Left ventricle myocardium superior (tissue), 1 donor: ENCODE data around the gene TMEM139. TPM values are rescaled to one million over a fixed set of nuclear protein-coding genes. Genes with fewer than 3 reads are reported as not detected.

ENCODE experiments used
- ATAC-seq: fragments of 200-7000 bp; cut with Tn5 transposase; one replicate; pipeline ENCODE4 v1.9.1; 2020; ENCODE audit warnings: mild to moderate bottlenecking, moderate library complexity
- DNase-seq: peaks from one replicate; pipeline ENCODE4 v3.0.0-alpha.2; 2020
- intact Hi-C: fragments of 100-400 bp; cut with micrococcal nuclease; formaldehyde crosslinking; loops from one replicate; pipeline ENCODE4 v1.11.0; 2022
- long read RNA-seq: library from polyadenylated mRNA; unstranded; transcript quantifications from one replicate; pipeline ENCODE4 v2.0.0, GENCODE V29; 2021
- total RNA-seq: library from RNA; stranded (reverse); fragmentation: NEBNext Ultra II Directional; extraction: Animal tissue kit (Norgen Biotek cat#: 25700); gene quantifications from one replicate; pipeline ENCODE4 v1.2.1, GENCODE V29; 2021
- donor health status: DM: no; HTN: yes; CAD: no; lungs with severe emphysema.

The TMEM139 gene
- total RNA-seq, result 20.3 TPM
- long read RNA-seq, partial matches to known transcripts, result 1 of 9 reads
- long read RNA-seq, other reads (novel, unspliced or antisense), result 3 of 9 reads

- DNase-seq (peak; percentile 40), ATAC-seq (peak; percentile 45)
- intact Hi-C loops, result no loop called here
Observed at GRCh38 chr7:143284591-143285469, at the start of gene TMEM139. TMEM139 (plus strand) TSS chr7:143284958; CDS start chr7:143285958, 1,000 bp downstream.

GRCh38 chr7:143235561-143235960, 49.2 kb upstream of the TMEM139 start:
- DNase-seq (no peak), ATAC-seq (no peak)
- intact Hi-C loops, result no loop called here

GRCh38 chr7:143236408-143236990, 48.3 kb upstream of the TMEM139 start:
- ATAC-seq (no peak), DNase-seq (no peak)
- intact Hi-C loops, result no loop called here

- intact Hi-C loops, result no loop called here
- DNase-seq (no peak), ATAC-seq (no peak)
Observed at GRCh38 chr7:143237366-143237765, 47.4 kb upstream of the TMEM139 start.

- DNase-seq, result no peak
- no peak for ATAC-seq
- intact Hi-C loops, result no loop called here
Observed at GRCh38 chr7:143238289-143238980, 46.3 kb upstream of the TMEM139 start.

- intact Hi-C loops, result loop anchor here (5.0 to 10.0 kb wide), 2 partner anchors 67 to 175 kb away; no protein-coding TSS in a partner anchor
- no peak for DNase-seq
- ATAC-seq, result peak; percentile 51
Observed at GRCh38 chr7:143239813-143240212, 44.9 kb upstream of the TMEM139 start.

GRCh38 chr7:143240291-143241168, 44.2 kb upstream of the TMEM139 start:
- intact Hi-C loops, result loop anchor here (5.0 to 10.0 kb wide), 2 partner anchors 67 to 174 kb away; no protein-coding TSS in a partner anchor
- ATAC-seq (peak; percentile 93), DNase-seq (peak; percentile 48)

- ATAC-seq, result no peak
- DNase-seq, result no peak
- intact Hi-C loops, result loop anchor here (5.0 to 10.0 kb wide), 2 partner anchors 65 to 172 kb away; no protein-coding TSS in a partner anchor
Observed at GRCh38 chr7:143242306-143242705, 42.5 kb upstream of the TMEM139 start.

- ATAC-seq (no peak), DNase-seq (no peak)
- intact Hi-C loops, result loop anchor here (5.0 to 10.0 kb wide), 2 partner anchors 64 to 172 kb away; no protein-coding TSS in a partner anchor
Observed at GRCh38 chr7:143243111-143243510, 41.6 kb upstream of the TMEM139 start.

- DNase-seq (no peak), ATAC-seq (no peak)
- intact Hi-C loops, result loop anchor here (5.0 to 10.0 kb wide), 2 partner anchors 64 to 171 kb away; no protein-coding TSS in a partner anchor
Observed at GRCh38 chr7:143243614-143244013, 41.1 kb upstream of the TMEM139 start.

GRCh38 chr7:143244321-143244720, 40.4 kb upstream of the TMEM139 start:
- DNase-seq (no peak), ATAC-seq (no peak)
- intact Hi-C loops, result loop anchor here (5.0 to 10.0 kb wide), 2 partner anchors 63 to 170 kb away; no protein-coding TSS in a partner anchor

GRCh38 chr7:143245123-143245522, 39.6 kb upstream of the TMEM139 start:
- intact Hi-C loops, result loop anchor here (10.0 kb wide), 1 partner anchor 170 kb away; no protein-coding TSS in a partner anchor
- ATAC-seq (no peak), DNase-seq (no peak)

- intact Hi-C loops, result loop anchor here (10.0 kb wide), 1 partner anchor 167 kb away; no protein-coding TSS in a partner anchor
- DNase-seq, result no peak
- ATAC-seq, result no peak
Observed at GRCh38 chr7:143247372-143247771, 37.4 kb upstream of the TMEM139 start.

GRCh38 chr7:143248761-143249354, 35.9 kb upstream of the TMEM139 start:
- ATAC-seq (no peak), DNase-seq (no peak)
- intact Hi-C loops, result loop anchor here (10.0 kb wide), 1 partner anchor 166 kb away; no protein-coding TSS in a partner anchor

- ATAC-seq, result no peak
- intact Hi-C loops, result no loop called here
Observed at GRCh38 chr7:143250199-143250598, 34.6 kb upstream of the TMEM139 start.

GRCh38 chr7:143250822-143251221, 33.9 kb upstream of the TMEM139 start:
- ATAC-seq (no peak), DNase-seq (no peak)
- intact Hi-C loops, result no loop called here

More at GRCh38 chr7:143250199-143250598, 34.6 kb upstream of the TMEM139 start:
- DNase-seq, result no peak

- DNase-seq, result no peak
- intact Hi-C loops, result no loop called here
- no peak for ATAC-seq
Observed at GRCh38 chr7:143252006-143252405, 32.8 kb upstream of the TMEM139 start.

GRCh38 chr7:143255564-143255963, 29.2 kb upstream of the TMEM139 start:
- DNase-seq (no peak), ATAC-seq (no peak)
- intact Hi-C loops, result no loop called here
